H9 (cell line): ENCODE results near the gene TNFRSF19. TPM values are rescaled to one million over a fixed set of nuclear protein-coding genes. Genes with fewer than 3 reads are reported as not detected.

ENCODE experiments used
- DNase-seq: peaks from one replicate; pipeline ENCODE4 v3.0.0-alpha.2; 2017
- H2AFZ ChIP-seq: one replicate; pipeline ENCODE4 v1.6.1; 2013; ENCODE audit warnings: mild to moderate bottlenecking, low read length, control low read depth, moderate library complexity
- H2AK5ac ChIP-seq: 2 replicates; pipeline ENCODE4 v1.6.1; 2013; ENCODE audit warnings: low read length, control low read depth, mixed read lengths; ENCODE audit not compliant: insufficient read length
- H2BK120ac ChIP-seq: one replicate; pipeline ENCODE4 v1.6.1; 2013; ENCODE audit warnings: low read depth, mild to moderate bottlenecking, low read length, control low read depth, inconsistent platforms; ENCODE audit not compliant: poor library complexity, severe bottlenecking
- H2BK12ac ChIP-seq: 2 replicates; pipeline ENCODE4 v1.6.1; 2013; ENCODE audit warnings: low read length, control low read depth, mixed read lengths, low read depth; ENCODE audit not compliant: insufficient read length
- H2BK15ac ChIP-seq: 2 replicates; pipeline ENCODE4 v1.6.1; 2013; ENCODE audit warnings: low read depth, low read length, control low read depth
- H2BK20ac ChIP-seq: one replicate; pipeline ENCODE4 v1.6.1; 2013; ENCODE audit warnings: low read depth, mild to moderate bottlenecking, low read length, control low read depth, inconsistent platforms; ENCODE audit not compliant: poor library complexity, severe bottlenecking
- H2BK5ac ChIP-seq: 2 replicates; pipeline ENCODE4 v1.6.1; 2013; ENCODE audit warnings: low read length, control low read depth, mixed read lengths; ENCODE audit not compliant: insufficient read length
- H3K14ac ChIP-seq: 2 replicates; pipeline ENCODE4 v1.6.1; 2013; ENCODE audit warnings: low read length, control low read depth; ENCODE audit not compliant: insufficient read depth
- H3K18ac ChIP-seq: 2 replicates; pipeline ENCODE4 v1.6.1; 2013; ENCODE audit warnings: low read depth, mild to moderate bottlenecking, mixed read lengths, low read length, control low read depth; ENCODE audit not compliant: insufficient read length
- H3K23ac ChIP-seq: 2 replicates; pipeline ENCODE4 v1.6.1; 2013; ENCODE audit warnings: low read length, control low read depth, mixed read lengths, low read depth; ENCODE audit not compliant: insufficient read length
- H3K23me2 ChIP-seq: 2 replicates; pipeline ENCODE4 v1.6.1; 2013; ENCODE audit warnings: low read depth, mild to moderate bottlenecking, mixed read lengths, low read length, control low read depth; ENCODE audit not compliant: insufficient read length, poor library complexity, severe bottlenecking
- H3K27ac ChIP-seq: 2 replicates; pipeline ENCODE4 v1.5.1; 2013; ENCODE audit warnings: low read length, control low read depth, mixed read lengths, low read depth; ENCODE audit not compliant: insufficient read length
- H3K27me3 ChIP-seq: 2 replicates; pipeline ENCODE4 v1.6.1; 2013; ENCODE audit warnings: low read length, control low read depth, inconsistent platforms; ENCODE audit not compliant: insufficient read depth
- H3K4ac ChIP-seq: 2 replicates; pipeline ENCODE4 v1.6.1; 2013; ENCODE audit warnings: low read depth, mild to moderate bottlenecking, control low read depth, inconsistent platforms, low read length, moderate library complexity
- H3K4me1 ChIP-seq: 2 replicates; pipeline ENCODE4 v1.6.1; 2013; ENCODE audit warnings: low read length, control low read depth, inconsistent platforms; ENCODE audit not compliant: insufficient read depth
- H3K4me2 ChIP-seq: 2 replicates; pipeline ENCODE4 v1.6.1; 2013; ENCODE audit warnings: low read length, control low read depth, mixed read lengths; ENCODE audit not compliant: insufficient read length, insufficient read depth
- H3K56ac ChIP-seq: 2 replicates; pipeline ENCODE4 v1.6.1; 2013; ENCODE audit warnings: low read depth, mild to moderate bottlenecking, mixed read lengths, low read length, control low read depth; ENCODE audit not compliant: insufficient read length
- H3K79me1 ChIP-seq: 2 replicates; pipeline ENCODE4 v1.6.1; 2013; ENCODE audit warnings: low read depth, mild to moderate bottlenecking, moderate library complexity, low read length, control low read depth, inconsistent platforms; ENCODE audit not compliant: insufficient read depth, poor library complexity, severe bottlenecking
- H3K79me2 ChIP-seq: 2 replicates; pipeline ENCODE4 v1.6.1; 2013; ENCODE audit warnings: low read length, control low read depth, inconsistent platforms; ENCODE audit not compliant: insufficient read depth
- H3K9ac ChIP-seq: 2 replicates; pipeline ENCODE4 v1.6.1; 2013; ENCODE audit warnings: low read length, control low read depth, mixed read lengths; ENCODE audit not compliant: insufficient read length; ENCODE audit errors: extremely low read depth
- H3K9me3 ChIP-seq: one replicate; pipeline ENCODE4 v1.6.1; 2013; ENCODE audit warnings: low read depth, low read length, inconsistent platforms; ENCODE audit not compliant: control insufficient read depth
- H3T11ph ChIP-seq: one replicate; pipeline ENCODE4 v1.6.1; 2013; ENCODE audit warnings: mild to moderate bottlenecking, low read length, control low read depth, inconsistent platforms
- H4K20me1 ChIP-seq: one replicate; pipeline ENCODE4 v1.6.1; 2013; ENCODE audit not compliant: control insufficient read depth, insufficient read length, insufficient read depth
- H4K5ac ChIP-seq: 2 replicates; pipeline ENCODE4 v1.6.1; 2013; ENCODE audit warnings: low read depth, mild to moderate bottlenecking, mixed read lengths, low read length, control low read depth; ENCODE audit not compliant: insufficient read length
- H4K8ac ChIP-seq: replicated peaks from 2 replicates; pipeline ENCODE4 v1.6.1; 2013; ENCODE audit warnings: low read length, control low read depth, mixed read lengths, low read depth; ENCODE audit not compliant: insufficient read length
- H4K91ac ChIP-seq: 2 replicates; pipeline ENCODE4 v1.6.1; 2013; ENCODE audit warnings: low read depth, mild to moderate bottlenecking, moderate library complexity, mixed read lengths, low read length, control low read depth; ENCODE audit not compliant: insufficient read length
- H3K27ac Mint-ChIP-seq, 3 experiments: 2 replicates in 2 of 3; 3 replicates in 1 of 3; pipeline ENCODE4 v1.8.0; 2020 to 2021; ENCODE audit warnings: mixed read lengths in 3 of 3, mild to moderate bottlenecking in 1 of 3, moderate library complexity in 1 of 3
- H3K27me3 Mint-ChIP-seq: 2 replicates; pipeline ENCODE4 v1.8.0; 2021; ENCODE audit warnings: low read depth, mild to moderate bottlenecking, moderate library complexity, mixed read lengths
- H3K36me3 Mint-ChIP-seq, 3 experiments: 2 replicates in 2 of 3; 3 replicates in 1 of 3; pipeline ENCODE4 v1.8.0; 2020 to 2021; ENCODE audit warnings: low read depth in 3 of 3, mixed read lengths in 3 of 3; ENCODE audit not compliant: insufficient read depth in 1 of 3
- H3K4me1 Mint-ChIP-seq, 2 experiments: 2 replicates each; pipeline ENCODE4 v1.8.0; 2020; ENCODE audit warnings: mixed read lengths in 2 of 2
- H3K4me3 Mint-ChIP-seq, 2 experiments: 2 replicates in 1 of 2; 3 replicates in 1 of 2; pipeline ENCODE4 v1.8.0; 2020 to 2021; ENCODE audit warnings: mild to moderate bottlenecking in 2 of 2, mixed read lengths in 2 of 2, moderate library complexity in 1 of 2
- H3K9me3 Mint-ChIP-seq, 2 experiments: 2 replicates in 1 of 2; 3 replicates in 1 of 2; pipeline ENCODE4 v1.8.0; 2020; ENCODE audit warnings: mild to moderate bottlenecking in 2 of 2, mixed read lengths in 2 of 2, moderate library complexity in 1 of 2
- WGBS: extraction: QIAGEN DNeasy Blood & Tissue Kit; methylation state at CpG from one replicate; pipeline ENCODE4 v1.1.7; 2013; ENCODE audit warnings: missing lambda C conversion rate, low lambda C conversion rate, mixed read lengths; ENCODE audit not compliant: insufficient read length; ENCODE audit errors: extremely low coverage; 5-methylcytosine and 5-hydroxymethylcytosine counted together
- total RNA-seq: library from RNA; stranded (reverse); gene quantifications from 2 replicates; pipeline ENCODE4 v1.2.1, GENCODE V29; 2021
- TF ChIP-seq, protein P1 (sequence below): fragments of 200-600 bp; sonication (generic); conservative IDR thresholded peaks from 3 replicates; pipeline ENCODE4 v1.8.0; 2021; ENCODE audit warnings: antibody characterized with exemption, mild to moderate bottlenecking

TNFRSF19 gene
- total RNA-seq, 1 experiment from 2014 or later, result 2.7 TPM

DNA sequence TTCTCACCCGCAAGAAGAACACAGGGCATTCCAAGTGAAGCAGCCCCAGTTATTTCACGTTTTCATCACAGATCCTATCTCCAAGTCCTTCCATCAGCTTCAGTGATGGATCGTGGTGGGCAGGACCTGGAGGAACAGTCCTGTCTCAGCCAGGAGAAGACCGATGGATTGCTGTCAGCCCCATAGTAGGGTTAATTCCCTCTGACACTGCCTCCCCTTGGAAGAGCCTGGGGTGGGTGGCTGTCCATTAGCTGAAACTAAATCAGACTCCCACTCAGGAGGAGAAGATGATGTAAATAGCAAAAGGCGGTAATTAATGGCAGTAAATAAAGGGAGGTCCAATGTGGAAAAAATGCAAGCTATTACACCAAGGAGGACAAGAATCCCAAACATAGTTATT is 131.0 kb downstream of the TNFRSF19 start:
- Histone ChIP-seq H2BK5ac (no peak overlapping the region), H3K27ac (no peak overlapping the region), H2AFZ (no peak overlapping the region), H4K5ac (no peak overlapping the region), H2BK20ac (no peak overlapping the region), H3K56ac (no peak overlapping the region), H3T11ph (no peak overlapping the region), H3K79me2 (no peaks in the 10 kb centered on the region), H4K8ac (no peak overlapping the region), H3K23me2 (no peaks in the 10 kb centered on the region), H3K9me3 (no peaks in the 10 kb centered on the region), H3K4me1 (no peaks in the 10 kb centered on the region), H3K27me3 (no peaks in the 10 kb centered on the region), H2BK12ac (no peak overlapping the region), H3K4ac (no peak overlapping the region), H4K20me1 (no peaks in the 10 kb centered on the region), H3K23ac (no peak overlapping the region), H3K14ac (no peak overlapping the region), H2BK15ac (no peak overlapping the region), H3K9ac (no peak overlapping the region), H2BK120ac (no peak overlapping the region), H3K79me1 (no peaks in the 10 kb centered on the region), H3K4me2 (no peak overlapping the region), H3K18ac (no peak overlapping the region), H4K91ac (no peak overlapping the region), H2AK5ac (no peak overlapping the region)
- Mint-ChIP-seq H3K27me3 (peaks cover 2% of the 10 kb centered on the region; the same call in 1 of the 2 replicates), H3K27ac (no peak overlapping the region), H3K9me3 (no peaks in the 10 kb centered on the region), H3K4me1 (peaks cover 36% of the 10 kb centered on the region in 2 experiments), H3K4me3 (no peak overlapping the region), H3K36me3 (no peaks in the 10 kb centered on the region)
- TF ChIP-seq, protein P1, sequence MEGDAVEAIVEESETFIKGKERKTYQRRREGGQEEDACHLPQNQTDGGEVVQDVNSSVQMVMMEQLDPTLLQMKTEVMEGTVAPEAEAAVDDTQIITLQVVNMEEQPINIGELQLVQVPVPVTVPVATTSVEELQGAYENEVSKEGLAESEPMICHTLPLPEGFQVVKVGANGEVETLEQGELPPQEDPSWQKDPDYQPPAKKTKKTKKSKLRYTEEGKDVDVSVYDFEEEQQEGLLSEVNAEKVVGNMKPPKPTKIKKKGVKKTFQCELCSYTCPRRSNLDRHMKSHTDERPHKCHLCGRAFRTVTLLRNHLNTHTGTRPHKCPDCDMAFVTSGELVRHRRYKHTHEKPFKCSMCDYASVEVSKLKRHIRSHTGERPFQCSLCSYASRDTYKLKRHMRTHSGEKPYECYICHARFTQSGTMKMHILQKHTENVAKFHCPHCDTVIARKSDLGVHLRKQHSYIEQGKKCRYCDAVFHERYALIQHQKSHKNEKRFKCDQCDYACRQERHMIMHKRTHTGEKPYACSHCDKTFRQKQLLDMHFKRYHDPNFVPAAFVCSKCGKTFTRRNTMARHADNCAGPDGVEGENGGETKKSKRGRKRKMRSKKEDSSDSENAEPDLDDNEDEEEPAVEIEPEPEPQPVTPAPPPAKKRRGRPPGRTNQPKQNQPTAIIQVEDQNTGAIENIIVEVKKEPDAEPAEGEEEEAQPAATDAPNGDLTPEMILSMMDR, result no peak
- WGBS, result no CpG with 5 or more reads among the region's 5 CpGs
- DNase-seq, result no peak
